ENCODE measurements around the gene SFRP4. TPM values are rescaled to one million over a fixed set of nuclear protein-coding genes. Genes with fewer than 3 reads are reported as not detected.
"Not testable (repeated sequence)": the region's sequence is repeated elsewhere in the genome, so short reads cannot be mapped to it uniquely, and the experiment has no call there.

The SFRP4 gene
- not detected for total RNA-seq

DNA sequence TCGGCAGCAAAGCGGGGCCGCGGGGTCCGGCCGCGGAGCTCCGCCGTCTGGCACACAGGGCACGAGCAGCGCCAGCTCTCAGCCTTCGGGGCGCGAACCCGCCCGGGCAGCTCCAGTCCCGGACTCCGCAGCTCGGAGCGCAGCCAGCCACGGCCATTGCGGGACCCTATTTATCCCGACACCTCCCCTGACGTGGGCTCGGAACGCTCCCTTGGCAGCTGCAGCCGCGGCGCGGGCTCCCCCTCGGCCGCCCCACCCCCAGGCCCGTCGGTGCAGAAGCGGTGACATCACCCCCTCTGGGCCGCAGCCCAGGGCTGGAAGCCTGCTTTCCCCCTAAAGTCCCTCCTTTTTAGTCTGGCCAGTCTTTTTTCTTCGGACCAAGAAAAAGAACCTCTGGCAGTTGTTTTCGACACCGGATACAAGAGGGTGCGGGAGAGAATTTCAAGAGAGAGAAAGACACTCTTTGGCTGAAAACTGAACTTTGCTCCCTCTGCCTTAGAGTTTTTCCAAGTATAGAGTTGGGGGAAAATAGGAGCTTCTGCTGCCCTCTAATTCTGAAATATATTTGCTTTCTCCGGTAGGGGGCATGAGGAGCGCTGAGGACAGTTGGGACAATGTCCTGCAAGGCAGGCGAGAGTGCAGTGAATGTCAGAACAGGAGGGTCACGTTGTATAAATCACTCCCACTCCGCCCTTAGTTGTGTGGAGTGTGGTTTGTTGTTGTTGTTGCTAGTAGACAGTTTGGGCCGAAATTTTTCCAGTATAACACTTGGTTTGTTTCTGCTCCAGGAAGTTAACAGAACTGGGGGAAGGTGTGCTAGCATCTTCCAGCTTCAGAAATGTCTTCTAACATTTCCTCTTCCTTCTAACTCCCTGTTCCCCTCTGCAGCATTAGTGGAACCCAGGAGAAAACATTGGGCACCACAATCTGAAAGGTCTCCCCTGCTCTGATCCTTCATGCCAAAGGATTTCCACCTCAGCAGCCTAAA, at the start of gene SFRP4:
Gene SFRP4, minus strand, starts transcription at position 145 of the 988 bp plus-strand sequence. CDS start 280 bp downstream, outside the sequence.
- Mint-ChIP-seq H3K9me3 (no peaks in the 10 kb centered on the region), H3K27me3 (peaks cover 57% of the 10 kb centered on the region), H3K27ac (no peak within 1 kb of the TSS), H3K4me1 (ENCODE audit: low read depth) (peaks cover 12% of the 10 kb centered on the region), H3K36me3 (no peaks in the 10 kb centered on the region), H3K4me3 (no peak within 1 kb of the TSS)
- ChIA-PET CTCF (interaction anchor here (1.0 to 5.9 kb wide), 7 partner anchors 9 to 457 kb away, joined by 3 to 31 read pairs (median 5); no protein-coding TSS in a partner anchor), POLR2A (no interaction called here)
- peak; percentile 11 for DNase-seq
- intact Hi-C loops (cut with micrococcal nuclease), result loop anchor here (2.0 kb wide), 1 partner anchor 306 kb away; no protein-coding TSS in a partner anchor

DNA sequence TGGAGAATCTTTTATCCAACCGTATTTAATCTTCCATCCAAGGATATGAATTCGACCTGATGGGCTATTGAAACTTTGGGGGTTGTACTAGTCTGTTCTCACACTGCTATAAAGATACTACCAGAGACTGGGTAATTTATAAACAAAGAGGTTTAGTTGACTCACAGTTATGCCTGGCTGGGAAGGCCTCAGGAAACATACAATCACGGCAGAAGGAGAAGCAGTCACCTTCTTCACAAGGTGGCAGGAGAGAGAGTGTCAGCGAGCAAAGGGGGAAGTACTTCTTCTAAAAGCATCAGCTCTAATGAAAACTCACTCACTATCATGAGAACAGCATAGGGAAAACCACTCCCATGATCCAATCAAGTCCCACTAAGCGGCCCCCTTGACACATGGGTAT, 47.6 kb upstream of the SFRP4 start:
- Mint-ChIP-seq H3K27me3 (no peaks in the 10 kb centered on the region), H3K36me3 (no peaks in the 10 kb centered on the region), H3K4me3 (no peak overlapping the region), H3K9me3 (no peaks in the 10 kb centered on the region), H3K4me1 (ENCODE audit: low read depth) (no peaks in the 10 kb centered on the region), H3K27ac (no peak overlapping the region)
- DNase-seq, result no peak
- CTCF ChIA-PET, result no interaction called here
- POLR2A ChIA-PET, result no interaction called here
- intact Hi-C loops (cut with micrococcal nuclease), result no loop called here

DNA sequence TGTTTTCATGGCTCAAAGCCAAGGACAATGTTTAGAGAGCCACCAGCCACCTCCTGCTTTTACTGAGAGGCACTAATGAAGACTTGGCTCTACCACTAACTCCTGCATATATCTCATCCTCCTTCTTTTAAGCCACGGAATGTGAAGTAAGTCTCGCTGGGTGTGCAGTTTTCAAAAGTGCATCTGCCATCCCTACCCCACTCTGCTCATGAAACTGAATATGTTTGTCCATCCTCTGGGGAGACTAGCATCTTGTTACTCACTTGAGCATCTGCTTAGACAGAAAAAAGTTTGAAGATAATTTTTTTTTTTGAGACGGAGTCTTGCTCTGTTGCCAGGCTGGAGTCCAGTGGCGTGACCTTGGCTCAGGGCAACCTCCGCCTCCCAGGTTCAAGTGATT, 44.6 kb upstream of the SFRP4 start:
- no peaks in the 10 kb centered on the region for H3K4me1 Mint-ChIP-seq (ENCODE audit: low read depth)
- intact Hi-C loops (cut with micrococcal nuclease), result no loop called here
- H3K4me3 Mint-ChIP-seq, result no peak overlapping the region
- H3K9me3 Mint-ChIP-seq, result no peaks in the 10 kb centered on the region
- DNase-seq, result no peak
- CTCF ChIA-PET, result no interaction called here
- no peaks in the 10 kb centered on the region for H3K27me3 Mint-ChIP-seq
- no peaks in the 10 kb centered on the region for H3K36me3 Mint-ChIP-seq
- no peak overlapping the region for H3K27ac Mint-ChIP-seq
- POLR2A ChIA-PET, result no interaction called here

- Mint-ChIP-seq H3K4me3 (no peak overlapping the region), H3K27ac (no peak overlapping the region), H3K9me3 (no peaks in the 10 kb centered on the region), H3K36me3 (no peaks in the 10 kb centered on the region), H3K4me1 (ENCODE audit: low read depth) (no peaks in the 10 kb centered on the region), H3K27me3 (no peaks in the 10 kb centered on the region)
- intact Hi-C loops (cut with micrococcal nuclease), result no loop called here
- ChIA-PET CTCF (no interaction called here), POLR2A (no interaction called here)
- DNase-seq, result no peak
These were observed 43.9 kb upstream of the SFRP4 start for GRCh38 chr7:37960483-37960882.

DNA sequence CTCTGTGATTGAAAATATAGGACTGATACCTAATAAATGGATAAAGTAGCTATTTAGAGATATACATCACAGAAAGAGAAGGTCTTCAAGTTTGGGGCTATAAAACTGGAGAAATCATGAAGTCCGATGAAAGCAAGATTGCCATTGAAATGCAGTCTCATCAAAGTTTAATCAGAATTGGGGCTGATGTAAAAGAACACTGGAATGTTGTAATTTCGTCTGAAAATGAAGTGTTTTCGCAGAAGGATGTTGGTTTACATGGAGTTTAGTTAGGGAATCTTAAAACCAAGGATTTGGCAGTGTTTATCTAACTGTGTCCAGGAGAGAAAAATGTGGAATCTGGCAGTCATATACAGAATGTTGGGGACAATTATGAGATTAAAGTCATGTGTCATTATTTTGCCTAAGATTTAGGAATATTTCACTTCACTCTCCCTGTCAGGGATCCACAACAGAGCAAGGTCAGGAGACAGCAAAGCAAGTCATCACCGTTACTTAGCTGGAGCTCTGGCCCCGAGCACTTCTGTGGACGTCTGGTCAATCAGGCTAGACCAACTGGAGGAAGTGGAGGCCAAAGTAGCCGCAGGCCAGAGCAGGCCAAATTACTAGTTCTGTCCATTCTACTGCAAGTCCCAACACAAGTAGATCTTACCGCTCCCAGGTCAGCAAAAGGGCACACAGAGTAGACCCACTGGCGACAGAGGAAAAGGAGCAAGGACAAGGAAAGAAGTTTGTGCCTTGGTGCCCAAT, 40.8 kb upstream of the SFRP4 start:
- CTCF ChIA-PET, result interaction anchor here (0.6 kb wide), 1 partner anchor 230 kb away, joined by 3 read pairs; no protein-coding TSS in a partner anchor

GRCh38 chr7:37956791-37957190, 40.2 kb upstream of the SFRP4 start:
- intact Hi-C loops (cut with micrococcal nuclease), result no loop called here
- no peak overlapping the region for H3K4me3 Mint-ChIP-seq
- POLR2A ChIA-PET, result no interaction called here
- CTCF ChIA-PET, result no interaction called here
- H3K4me1 Mint-ChIP-seq (ENCODE audit: low read depth), result no peaks in the 10 kb centered on the region
- H3K9me3 Mint-ChIP-seq, result no peaks in the 10 kb centered on the region
- no peak for DNase-seq
- no peaks in the 10 kb centered on the region for H3K27me3 Mint-ChIP-seq
- no peaks in the 10 kb centered on the region for H3K36me3 Mint-ChIP-seq
- H3K27ac Mint-ChIP-seq, result no peak overlapping the region

More for the DNA sequence above, 40.8 kb upstream of the SFRP4 start:
- no peak for DNase-seq
- intact Hi-C loops (cut with micrococcal nuclease), result no loop called here
- POLR2A ChIA-PET, result no interaction called here
- H3K4me1 Mint-ChIP-seq (ENCODE audit: low read depth), result no peaks in the 10 kb centered on the region
- H3K27ac Mint-ChIP-seq, result no peak overlapping the region
- H3K4me3 Mint-ChIP-seq, result no peak overlapping the region
- no peaks in the 10 kb centered on the region for H3K36me3 Mint-ChIP-seq
- H3K9me3 Mint-ChIP-seq, result no peaks in the 10 kb centered on the region
- H3K27me3 Mint-ChIP-seq, result no peaks in the 10 kb centered on the region

DNA sequence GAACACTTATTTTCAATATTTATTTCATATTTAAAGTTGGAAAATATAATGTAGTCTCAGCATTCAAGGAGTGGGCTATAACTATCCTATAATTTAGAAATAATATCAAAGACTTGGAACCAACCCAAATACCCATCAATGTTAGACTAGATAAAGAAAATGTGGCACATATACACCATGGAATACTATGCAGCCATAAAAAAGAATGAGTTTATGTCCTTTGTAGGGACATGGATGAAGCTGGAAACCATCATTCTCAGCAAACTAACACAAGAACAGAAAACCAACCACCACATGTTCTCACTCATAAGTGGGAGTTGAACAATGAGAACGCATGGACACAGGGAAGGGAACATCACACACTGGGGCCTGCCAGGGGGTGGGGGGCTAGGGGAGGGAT, 37.6 kb upstream of the SFRP4 start:
- DNase-seq; H3K27me3 Mint-ChIP-seq; CTCF ChIA-PET; POLR2A ChIA-PET; H3K36me3 Mint-ChIP-seq; H3K4me3 Mint-ChIP-seq; H3K9me3 Mint-ChIP-seq; H3K27ac Mint-ChIP-seq; H3K4me1 Mint-ChIP-seq (ENCODE audit: low read depth); intact Hi-C loops (cut with micrococcal nuclease): not testable (repeated sequence)

DNA sequence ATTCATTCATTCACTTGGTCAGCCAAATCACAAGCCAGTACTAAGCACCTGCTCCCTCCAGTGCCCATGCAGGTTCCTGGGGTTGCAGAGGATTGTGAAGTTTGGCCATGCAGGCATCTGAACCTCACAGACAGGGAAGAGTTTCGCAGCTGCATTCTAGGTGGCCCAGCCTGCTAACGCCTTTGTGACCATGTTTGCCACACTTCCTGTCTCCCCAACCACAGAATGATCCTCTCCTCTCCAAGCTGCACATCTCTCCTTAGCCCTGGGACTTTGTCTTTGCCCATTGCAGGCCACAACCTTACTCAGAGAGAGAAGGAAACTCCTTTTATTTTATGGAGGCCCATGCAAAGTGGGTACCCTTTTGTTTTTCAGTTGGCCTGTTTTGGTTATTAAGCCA, 35.6 kb upstream of the SFRP4 start:
- ChIA-PET POLR2A (no interaction called here), CTCF (no interaction called here)
- H3K27me3 Mint-ChIP-seq, result no peaks in the 10 kb centered on the region
- H3K4me1 Mint-ChIP-seq (ENCODE audit: low read depth), result no peaks in the 10 kb centered on the region
- no peak overlapping the region for H3K4me3 Mint-ChIP-seq
- H3K36me3 Mint-ChIP-seq, result no peaks in the 10 kb centered on the region
- H3K9me3 Mint-ChIP-seq, result no peaks in the 10 kb centered on the region
- no peak for DNase-seq
- intact Hi-C loops (cut with micrococcal nuclease), result no loop called here
- no peak overlapping the region for H3K27ac Mint-ChIP-seq

GRCh38 chr7:37947941-37948210, 31.3 kb upstream of the SFRP4 start:
- Mint-ChIP-seq H3K9me3 (no peaks in the 10 kb centered on the region), H3K27ac (no peak overlapping the region), H3K27me3 (no peaks in the 10 kb centered on the region), H3K4me3 (no peak overlapping the region), H3K36me3 (no peaks in the 10 kb centered on the region), H3K4me1 (ENCODE audit: low read depth) (no peaks in the 10 kb centered on the region)
- POLR2A ChIA-PET, result interaction anchor here (0.6 kb wide), 1 partner anchor 273 kb away, joined by 5 read pairs; no protein-coding TSS in a partner anchor
- CTCF ChIA-PET, result no interaction called here
- intact Hi-C loops (cut with micrococcal nuclease), result no loop called here
- DNase-seq, result no peak

DNA sequence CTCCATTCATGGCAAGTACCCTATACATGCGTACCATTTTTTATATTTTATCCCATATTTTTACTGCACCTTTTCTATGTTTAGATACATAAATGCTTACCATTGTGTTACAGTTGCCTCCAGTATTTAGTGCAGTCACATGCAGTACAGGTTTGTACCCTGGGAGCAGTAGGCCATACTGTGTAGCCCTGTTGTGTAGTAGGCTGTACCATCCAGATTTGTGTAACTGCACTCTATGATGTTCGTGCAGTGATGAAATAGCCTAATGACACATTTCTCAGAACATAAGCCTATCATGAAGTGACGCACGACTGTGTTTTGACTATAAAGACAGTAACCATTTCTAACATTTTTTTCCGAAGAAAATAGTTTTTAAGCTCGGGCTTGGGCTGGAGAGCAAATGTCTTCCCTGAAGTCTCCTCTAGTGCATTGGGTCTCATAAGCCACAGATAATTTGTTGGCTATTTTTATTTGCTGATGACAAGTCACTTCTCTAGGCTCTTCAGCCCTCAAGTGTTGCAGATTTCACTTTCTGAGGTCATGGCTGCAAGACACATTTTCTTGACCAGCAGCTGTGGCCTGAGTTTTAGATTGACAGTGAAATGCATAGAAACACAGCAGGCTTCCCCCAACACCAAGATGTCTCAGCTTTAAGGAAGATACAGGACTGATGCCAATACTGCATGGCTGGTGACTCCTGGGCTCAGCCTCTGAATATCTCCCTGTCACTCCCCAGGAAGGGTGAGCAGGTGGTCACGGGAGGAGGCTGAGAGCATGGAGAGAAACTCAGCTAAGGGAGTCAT, 30.7 kb upstream of the SFRP4 start:
- no peak overlapping the region for H3K27ac Mint-ChIP-seq
- no peaks in the 10 kb centered on the region for H3K4me1 Mint-ChIP-seq (ENCODE audit: low read depth)
- no peaks in the 10 kb centered on the region for H3K36me3 Mint-ChIP-seq
- POLR2A ChIA-PET, result interaction anchor here (0.6 kb wide), 1 partner anchor 273 kb away, joined by 5 read pairs; no protein-coding TSS in a partner anchor
- H3K9me3 Mint-ChIP-seq, result no peaks in the 10 kb centered on the region
- no peak for DNase-seq
- CTCF ChIA-PET, result no interaction called here
- no peaks in the 10 kb centered on the region for H3K27me3 Mint-ChIP-seq
- intact Hi-C loops (cut with micrococcal nuclease), result no loop called here
- H3K4me3 Mint-ChIP-seq, result no peak overlapping the region

DNA sequence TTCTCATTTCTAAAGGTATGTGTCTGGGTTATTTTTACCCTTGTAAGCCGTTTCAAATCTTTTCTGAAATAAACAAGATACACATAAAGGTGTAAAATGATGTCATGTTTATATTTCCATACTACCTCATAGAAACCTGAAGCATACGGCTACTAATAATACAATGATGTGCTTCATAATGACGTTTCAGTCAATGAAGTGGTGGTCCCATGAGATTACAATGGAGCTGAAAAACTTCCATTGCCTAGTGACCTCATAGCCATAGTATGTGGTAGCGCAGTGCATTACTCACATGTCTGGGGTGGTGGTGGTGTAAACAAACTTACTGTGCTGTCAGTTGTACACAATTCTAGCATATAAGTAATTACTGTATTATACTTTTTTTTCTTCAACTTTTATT, 28.7 kb upstream of the SFRP4 start:
- CTCF ChIA-PET, result no interaction called here
- Mint-ChIP-seq H3K4me3 (no peak overlapping the region), H3K36me3 (no peaks in the 10 kb centered on the region), H3K27ac (no peak overlapping the region), H3K27me3 (no peaks in the 10 kb centered on the region), H3K9me3 (no peaks in the 10 kb centered on the region), H3K4me1 (ENCODE audit: low read depth) (no peaks in the 10 kb centered on the region)
- intact Hi-C loops (cut with micrococcal nuclease), result no loop called here
- DNase-seq, result no peak
- POLR2A ChIA-PET, result no interaction called here

DNA sequence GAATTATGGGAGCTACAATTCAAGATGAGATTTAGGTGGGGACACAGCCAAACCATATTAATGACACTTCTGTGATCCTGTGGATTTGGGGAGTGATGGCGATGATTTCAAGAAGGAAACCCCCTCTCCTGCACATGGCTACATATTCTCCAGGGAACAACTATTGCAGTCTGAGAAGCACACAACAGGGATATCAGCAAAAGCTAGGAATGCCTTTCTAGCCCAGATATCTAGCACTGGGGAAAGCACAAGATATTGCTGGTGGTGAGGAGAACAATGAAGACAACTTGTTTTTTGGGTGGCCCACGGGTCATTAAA, 28.1 kb upstream of the SFRP4 start:
- Mint-ChIP-seq H3K36me3 (no peaks in the 10 kb centered on the region), H3K4me1 (ENCODE audit: low read depth) (no peaks in the 10 kb centered on the region), H3K27ac (no peak overlapping the region), H3K9me3 (no peaks in the 10 kb centered on the region), H3K27me3 (no peaks in the 10 kb centered on the region), H3K4me3 (no peak overlapping the region)
- ChIA-PET CTCF (no interaction called here), POLR2A (no interaction called here)
- intact Hi-C loops (cut with micrococcal nuclease), result no loop called here
- DNase-seq, result no peak
